A673 (cell line): Measurements from ENCODE around the gene FRMD4A. TPM values are rescaled to one million over a fixed set of nuclear protein-coding genes. Genes with fewer than 3 reads are reported as not detected.

Source experiments
- BruUV-seq: library from RNA; stranded (reverse); fragments of 400-500 nt; replicated peaks from 2 replicates; lab custom pipeline; 2021; lab: Mats Ljungman, UMichigan
- CTCF ChIA-PET: fragments of 300-600 bp; sonication (Branson Sonifier 250); formaldehyde crosslinking; loops from one replicate; lab custom pipeline; 2022; ENCODE audit warnings: antibody characterized with exemption; lab: Charles Lee
- POLR2A ChIA-PET: fragments of 300-600 bp; sonication (Branson Sonifier 250); formaldehyde crosslinking; loops from one replicate; lab custom pipeline; 2022; ENCODE audit warnings: antibody characterized with exemption; ENCODE audit not compliant: low non-redundant PET; lab: Charles Lee
- DNase-seq: peaks from one replicate; pipeline ENCODE4 v3.0.0-alpha.2; 2015; ENCODE audit warnings: low spot score
- H3K27ac ChIP-seq: fragments of 200-600 bp; sonication (generic); 2 replicates; pipeline ENCODE4 v1.5.1; 2016; ENCODE audit warnings: mixed run types, low read depth, mild to moderate bottlenecking, mixed read lengths, antibody characterized with exemption, low read length; ENCODE audit not compliant: poor library complexity, severe bottlenecking
- H3K27me3 ChIP-seq: fragments of 200-600 bp; sonication (generic); replicated peaks from 2 replicates; pipeline ENCODE4 v1.6.1; 2017; ENCODE audit warnings: mixed run types, low read depth, mild to moderate bottlenecking, mixed read lengths, antibody characterized with exemption, low read length; ENCODE audit not compliant: insufficient read depth, poor library complexity
- H3K36me3 ChIP-seq: fragments of 200-600 bp; sonication (generic); 2 replicates; pipeline ENCODE4 v1.6.1; 2016; ENCODE audit warnings: mixed run types, mild to moderate bottlenecking, mixed read lengths, antibody characterized with exemption, low read length; ENCODE audit not compliant: insufficient read depth, poor library complexity, severe bottlenecking
- H3K4me1 ChIP-seq: fragments of 200-600 bp; sonication (generic); 2 replicates; pipeline ENCODE4 v1.6.1; 2017; ENCODE audit warnings: mixed run types, mild to moderate bottlenecking, mixed read lengths, antibody characterized with exemption, low read length; ENCODE audit not compliant: insufficient read depth, poor library complexity, severe bottlenecking
- H3K4me3 ChIP-seq: fragments of 200-600 bp; sonication (generic); 2 replicates; pipeline ENCODE4 v1.5.1; 2016; ENCODE audit warnings: low read depth, mixed run types, mild to moderate bottlenecking, mixed read lengths, low read length; ENCODE audit not compliant: poor library complexity, severe bottlenecking
- H3K9me3 ChIP-seq: fragments of 200-600 bp; sonication (generic); 2 replicates; pipeline ENCODE4 v1.6.1; 2016; ENCODE audit warnings: mixed run types, low read depth, mild to moderate bottlenecking, mixed read lengths, antibody characterized with exemption, low read length; ENCODE audit not compliant: poor library complexity, severe bottlenecking
- CTCF ChIP-seq: fragments of 300-800, 200-600 bp; sonication (generic); conservative IDR thresholded peaks from 2 replicates; pipeline ENCODE4 v1.5.1; 2017; ENCODE audit warnings: low read depth, mild to moderate bottlenecking, antibody characterized with exemption, low read length, moderate library complexity, mixed read lengths
- EZH2 ChIP-seq: fragments of 200-600 bp; sonication (generic); IDR thresholded peaks from 2 replicates; pipeline ENCODE4 v1.6.1; 2017; ENCODE audit warnings: borderline replicate concordance, low read depth, mild to moderate bottlenecking, mixed read lengths, antibody characterized with exemption, low read length; ENCODE audit not compliant: poor library complexity, severe bottlenecking
- intact Hi-C: fragments of 100-400 bp; cut with micrococcal nuclease; formaldehyde crosslinking; loops from one replicate; pipeline ENCODE4 v1.10.0; 2022; ENCODE audit not compliant: unreplicated experiment
- total RNA-seq: library from RNA; stranded (reverse); gene quantifications from 2 replicates; pipeline ENCODE4 v1.2.3, GENCODE V29; 2021

FRMD4A gene
- total RNA-seq, 1 experiment from 2014 or later = 26.3 TPM

GRCh38 chr10:13847201-13847631 lies 483.5 kb downstream of the FRMD4A start:
- POLR2A ChIA-PET = no interaction called here
- no peaks in the 10 kb centered on the region for H3K27me3 ChIP-seq
- TF ChIP-seq CTCF (no peak), EZH2 (no peak)
- no peak overlapping the region for H3K27ac ChIP-seq
- CTCF ChIA-PET = no interaction called here
- DNase-seq = no peak
- no TSS peak for BruUV-seq
- no peaks in the 10 kb centered on the region for H3K4me1 ChIP-seq
- H3K9me3 ChIP-seq = no peaks in the 10 kb centered on the region
- no peaks in the 10 kb centered on the region for H3K36me3 ChIP-seq
- H3K4me3 ChIP-seq = no peak overlapping the region
- intact Hi-C loops = no loop called here

- intact Hi-C loops = no loop called here
- no peaks in the 10 kb centered on the region for H3K9me3 ChIP-seq
- no peak for TF ChIP-seq CTCF
- TF ChIP-seq EZH2 = no peak
- no peak overlapping the region for H3K4me3 ChIP-seq
- H3K27me3 ChIP-seq = no peaks in the 10 kb centered on the region
- BruUV-seq = no TSS peak
- no peaks in the 10 kb centered on the region for H3K36me3 ChIP-seq
- DNase-seq = no peak
- H3K27ac ChIP-seq = no peak overlapping the region
- CTCF ChIA-PET = no interaction called here
- no peaks in the 10 kb centered on the region for H3K4me1 ChIP-seq
- POLR2A ChIA-PET = no interaction called here
Observed at GRCh38 chr10:13845897-13846296, 484.8 kb downstream of the FRMD4A start.

GRCh38 chr10:13844651-13845050 lies 486.1 kb downstream of the FRMD4A start:
- ChIA-PET POLR2A (no interaction called here), CTCF (no interaction called here)
- intact Hi-C loops = no loop called here
- H3K9me3 ChIP-seq = no peaks in the 10 kb centered on the region
- no peak for DNase-seq
- no peak overlapping the region for H3K4me3 ChIP-seq
- no peaks in the 10 kb centered on the region for H3K36me3 ChIP-seq
- TF ChIP-seq EZH2 = no peak
- TF ChIP-seq CTCF = no peak
- BruUV-seq = no TSS peak
- H3K27ac ChIP-seq = no peak overlapping the region
- H3K4me1 ChIP-seq = no peaks in the 10 kb centered on the region
- H3K27me3 ChIP-seq = no peaks in the 10 kb centered on the region
